Stomach (tissue), 4 donors: Measurements from ENCODE around the gene THADA.

ENCODE experiments used
- CTCF ChIP-seq, 7 experiments: fragments of 450-650 bp in 4 of 7; fragments of 200-600 bp in 3 of 7; sonication (generic) in 3 of 7; IDR thresholded peaks; one replicate each; pipeline ENCODE4 v1.5.1; 2016 to 2019; ENCODE audit warnings: antibody characterized with exemption in 7 of 7, control low read depth in 2 of 7, mild to moderate bottlenecking in 1 of 7
- EP300 ChIP-seq: sonication (generic); formaldehyde crosslinking; IDR thresholded peaks from one replicate; pipeline ENCODE4 v1.6.1; 2017; ENCODE audit warnings: antibody characterized with exemption
- POLR2A ChIP-seq, 4 donors: fragments of 450-650 bp; IDR thresholded peaks; one replicate each; pipeline ENCODE4 v1.6.1; 2016; ENCODE audit warnings: antibody characterized with exemption in 4 of 4, control low read depth in 2 of 4, mild to moderate bottlenecking in 1 of 4, moderate library complexity in 1 of 4
- POLR2AphosphoS5 ChIP-seq, 3 donors: sonication (generic); formaldehyde crosslinking; IDR thresholded peaks; one replicate each; pipeline ENCODE4 v1.6.1; 2016; ENCODE audit warnings: antibody characterized with exemption in 3 of 3

- TF ChIP-seq POLR2A (IDR thresholded peaks at IDR 0.05) (no peak), CTCF (IDR thresholded peaks at IDR 0.05) (no peak), EP300 (no peak), POLR2AphosphoS5 (IDR thresholded peaks at IDR 0.05) (no peak)
Measured at GRCh38 chr2:43323857-43324256, 272.0 kb downstream of the THADA start.
